Pancreas (tissue), 10 donors: Measurements from ENCODE around the gene PITPNM1. TPM values are rescaled to one million over a fixed set of nuclear protein-coding genes. Genes with fewer than 3 reads are reported as not detected.

Experiments used
- ATAC-seq, 4 donors: fragments of 200-7000 bp; cut with Tn5 transposase; one replicate each; pipeline versions ENCODE4 v1.8.0 to v1.9.1; 2020; ENCODE audit warnings: mild to moderate bottlenecking in 4 of 4, moderate library complexity in 4 of 4
- DNase-seq, 6 donors: peaks; one replicate each; pipeline ENCODE4 v3.0.0-alpha.2; 2020
- FAIRE-seq: peaks from 2 replicates; lab custom pipeline; 2012; peaks lifted over from hg19 to GRCh38; lab: Jason Lieb, UNC
- H3K27ac ChIP-seq, 4 donors: fragments of 200-600 bp; sonication (generic); 1 replicate in 3 of 4; 2 replicates in 1 of 4; pipeline versions ENCODE4 v1.5.0 to v1.8.0; 2020
- H3K27me3 ChIP-seq, 4 donors: fragments of 200-600 bp; one replicate each; pipeline ENCODE4 v1.8.0; 2021
- H3K36me3 ChIP-seq, 3 donors: fragments of 200-600 bp; sonication (generic) in 1 of 3; one replicate each; pipeline versions ENCODE4 v1.5.0 to v1.8.0; 2020 to 2021
- H3K4me1 ChIP-seq, 3 donors: fragments of 200-600 bp; one replicate each; pipeline ENCODE4 v1.8.0; 2021
- H3K4me3 ChIP-seq, 4 donors: fragments of 200-600 bp; sonication (generic) in 2 of 4; one replicate each; pipeline versions ENCODE4 v1.5.0 to v1.8.0; 2020 to 2021
- H3K9me3 ChIP-seq, 4 donors: fragments of 200-600 bp; one replicate each; pipeline ENCODE4 v1.8.0; 2021
- WGBS, 2 donors: extraction: QIAGEN DNeasy Blood & Tissue Kit; methylation state at CpG; one replicate each; pipeline ENCODE4 v1.1.7; 2013; 5-methylcytosine and 5-hydroxymethylcytosine counted together
- intact Hi-C, 3 donors: fragments of 100-400 bp; cut with DNase I; formaldehyde crosslinking; loops; one replicate each; pipeline versions ENCODE4 v1.11.1 to v1.14.2; 2022
- polyA plus RNA-seq, 2 donors: library from polyadenylated mRNA; stranded (reverse); fragments of 200-250 nt; gene quantifications; one replicate each; pipeline ENCODE4 v1.2.3, GENCODE V29; 2013
- total RNA-seq, 6 donors: library from RNA; stranded (reverse); fragmentation: NEBNext Ultra II Directional in 4 of 6; extraction: Animal tissue kit (Norgen Biotek cat#: 25700) in 4 of 6; gene quantifications; one replicate each; pipeline versions ENCODE4 v1.2.1 to v1.2.4, GENCODE V29; 2021 to 2023
- TF ChIP-seq, protein P1 (sequence below), 4 donors: fragments of 200-600 bp; sonication (generic) in 3 of 4; IDR thresholded peaks; one replicate each; pipeline versions ENCODE4 v1.5.0 to v1.8.0; 2021; ENCODE audit warnings: antibody characterized with exemption in 4 of 4
- donor health status: healthy with polysubstance abuse.
- donor health status: DM: no; HTN: no; CAD: no; lungs with moderate emphysema.
- donor health status: DM: no; HTN: no; CAD: no.
- donor health status: control.
- donor health status: control.
- donor health status: Bipolar disorder and iron deficiency.
- donor health status: DM: yes; HTN: yes; CAD: no.
- donor health status: DM: no; HTN: no; CAD: no.
- donor health status: DM: no; HTN: no; CAD: no.
- donor health status: DM: yes; HTN: yes; CAD: no.

PITPNM1 gene
- total and polyA plus RNA-seq, 8 donors, result 10.2 to 35.7 (median 24.3) TPM

- peak overlapping the region; percentile 50 to 86 (median 85) for H3K4me3 ChIP-seq
- no peak for FAIRE-seq
- no peaks in the 10 kb centered on the region for H3K27me3 ChIP-seq
- no peaks in the 10 kb centered on the region for H3K9me3 ChIP-seq
- no peaks in the 10 kb centered on the region for H3K36me3 ChIP-seq
- peaks cover 0 to 26% (median 12%) of the 10 kb centered on the region in 3 donors for H3K4me1 ChIP-seq
- peak in 1 of 6 donors; percentile 80 for DNase-seq
- H3K27ac ChIP-seq, result peak overlapping the region; percentile 95 to 99 (median 98)
- intact Hi-C loops, result loop anchor here in 1 of 3 donors (10.0 kb wide), 1 partner anchor 93 kb away; the partner anchor contains the start of gene CARNS1
- 8 to 12% methylated on average over 33 of the region's 33 CpGs for WGBS, 2 donors
- TF ChIP-seq, protein P1, sequence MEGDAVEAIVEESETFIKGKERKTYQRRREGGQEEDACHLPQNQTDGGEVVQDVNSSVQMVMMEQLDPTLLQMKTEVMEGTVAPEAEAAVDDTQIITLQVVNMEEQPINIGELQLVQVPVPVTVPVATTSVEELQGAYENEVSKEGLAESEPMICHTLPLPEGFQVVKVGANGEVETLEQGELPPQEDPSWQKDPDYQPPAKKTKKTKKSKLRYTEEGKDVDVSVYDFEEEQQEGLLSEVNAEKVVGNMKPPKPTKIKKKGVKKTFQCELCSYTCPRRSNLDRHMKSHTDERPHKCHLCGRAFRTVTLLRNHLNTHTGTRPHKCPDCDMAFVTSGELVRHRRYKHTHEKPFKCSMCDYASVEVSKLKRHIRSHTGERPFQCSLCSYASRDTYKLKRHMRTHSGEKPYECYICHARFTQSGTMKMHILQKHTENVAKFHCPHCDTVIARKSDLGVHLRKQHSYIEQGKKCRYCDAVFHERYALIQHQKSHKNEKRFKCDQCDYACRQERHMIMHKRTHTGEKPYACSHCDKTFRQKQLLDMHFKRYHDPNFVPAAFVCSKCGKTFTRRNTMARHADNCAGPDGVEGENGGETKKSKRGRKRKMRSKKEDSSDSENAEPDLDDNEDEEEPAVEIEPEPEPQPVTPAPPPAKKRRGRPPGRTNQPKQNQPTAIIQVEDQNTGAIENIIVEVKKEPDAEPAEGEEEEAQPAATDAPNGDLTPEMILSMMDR (IDR thresholded peaks at IDR 0.05), result no peak
- ATAC-seq, result no peak
Measured at GRCh38 chr11:67507242-67507863, 2.2 kb upstream of the PITPNM1 start.

GRCh38 chr11:67506426-67507051 lies 1.4 kb upstream of the PITPNM1 start:
- Histone ChIP-seq H3K9me3 (no peaks in the 10 kb centered on the region), H3K36me3 (no peaks in the 10 kb centered on the region), H3K4me1 (peaks cover 0 to 26% (median 12%) of the 10 kb centered on the region in 3 donors), H3K4me3 (peak overlapping the region; percentile 50 to 86 (median 85)), H3K27me3 (no peaks in the 10 kb centered on the region), H3K27ac (peak overlapping the region; percentile 95 to 98 (median 96))
- TF ChIP-seq, protein P1 (IDR thresholded peaks at IDR 0.05), result peak in 1 of 4 donors; percentile 14
- intact Hi-C loops, result loop anchor here in 1 of 3 donors (10.0 kb wide), 1 partner anchor 92 kb away; the partner anchor contains the start of gene CARNS1
- 30 to 51% methylated on average over 13 to 16 of the region's 16 CpGs for WGBS, 2 donors
- no peak for ATAC-seq
- no peak for FAIRE-seq
- peak; percentile 43 to 84 (median 60) for DNase-seq

GRCh38 chr11:67505605-67506396 lies 638 bp upstream of the PITPNM1 start:
- Histone ChIP-seq H3K4me3 (peak overlapping the region in 3 of 4 donors; percentile 63 to 86 (median 85)), H3K4me1 (peaks cover 0 to 26% (median 12%) of the 10 kb centered on the region in 3 donors)
- 3 to 4% methylated on average over 17 of the region's 17 CpGs for WGBS, 2 donors

More at GRCh38 chr11:67505605-67506396, 638 bp upstream of the PITPNM1 start:
- Histone ChIP-seq H3K36me3 (no peaks in the 10 kb centered on the region), H3K9me3 (no peaks in the 10 kb centered on the region), H3K27me3 (no peaks in the 10 kb centered on the region), H3K27ac (peak overlapping the region; percentile 95 to 98 (median 96))
- TF ChIP-seq, protein P1 (IDR thresholded peaks at IDR 0.05), result peak; percentile 97 to 99 (median 98)
- DNase-seq, result peak; percentile 95 to 98 (median 96)
- peak; percentile 48 to 72 (median 68) for ATAC-seq
- no peak for FAIRE-seq
- intact Hi-C loops, result loop anchor here in 1 of 3 donors (10.0 kb wide), 1 partner anchor 91 kb away; the partner anchor contains the start of gene CARNS1
